Ovary (tissue), 3 donors: ENCODE data around the gene CATSPER4.

Experiments used
- EP300 ChIP-seq: sonication (generic); formaldehyde crosslinking; IDR thresholded peaks from one replicate; pipeline ENCODE4 v1.6.1; 2017; ENCODE audit warnings: antibody characterized with exemption
- POLR2A ChIP-seq: fragments of 450-650 bp; IDR thresholded peaks from one replicate; pipeline ENCODE4 v1.6.1; 2017; ENCODE audit warnings: antibody characterized with exemption, mild to moderate bottlenecking, moderate library complexity
- TF ChIP-seq, protein P1 (sequence below), 3 donors: fragments of 450-650 bp in 2 of 3; fragments of 200-600 bp in 1 of 3; IDR thresholded peaks; one replicate each; pipeline versions ENCODE4 v1.5.1 to v1.8.0; 2016 to 2022; ENCODE audit warnings: antibody characterized with exemption in 3 of 3, mild to moderate bottlenecking in 1 of 3
- donor health status: DM: no; HTN: no; CAD: no.

GRCh38 chr1:26175346-26175745, 15.1 kb upstream of the CATSPER4 start:
- TF ChIP-seq, protein P1, sequence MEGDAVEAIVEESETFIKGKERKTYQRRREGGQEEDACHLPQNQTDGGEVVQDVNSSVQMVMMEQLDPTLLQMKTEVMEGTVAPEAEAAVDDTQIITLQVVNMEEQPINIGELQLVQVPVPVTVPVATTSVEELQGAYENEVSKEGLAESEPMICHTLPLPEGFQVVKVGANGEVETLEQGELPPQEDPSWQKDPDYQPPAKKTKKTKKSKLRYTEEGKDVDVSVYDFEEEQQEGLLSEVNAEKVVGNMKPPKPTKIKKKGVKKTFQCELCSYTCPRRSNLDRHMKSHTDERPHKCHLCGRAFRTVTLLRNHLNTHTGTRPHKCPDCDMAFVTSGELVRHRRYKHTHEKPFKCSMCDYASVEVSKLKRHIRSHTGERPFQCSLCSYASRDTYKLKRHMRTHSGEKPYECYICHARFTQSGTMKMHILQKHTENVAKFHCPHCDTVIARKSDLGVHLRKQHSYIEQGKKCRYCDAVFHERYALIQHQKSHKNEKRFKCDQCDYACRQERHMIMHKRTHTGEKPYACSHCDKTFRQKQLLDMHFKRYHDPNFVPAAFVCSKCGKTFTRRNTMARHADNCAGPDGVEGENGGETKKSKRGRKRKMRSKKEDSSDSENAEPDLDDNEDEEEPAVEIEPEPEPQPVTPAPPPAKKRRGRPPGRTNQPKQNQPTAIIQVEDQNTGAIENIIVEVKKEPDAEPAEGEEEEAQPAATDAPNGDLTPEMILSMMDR (IDR thresholded peaks at IDR 0.05): no peak
- TF ChIP-seq POLR2A (no peak), EP300 (no peak)
